Airway epithelial cell (primary cell): Measurements from ENCODE around the gene PIK3R2. TPM values are rescaled to one million over a fixed set of nuclear protein-coding genes. Genes with fewer than 3 reads are reported as not detected.

ENCODE experiments used
- total RNA-seq: library from RNA; depleted of rRNA; stranded (reverse); fragments of >200 nt; gene quantifications from 2 replicates; pipeline ENCODE4 v1.2.3, GENCODE V29; 2015

The PIK3R2 gene
- 25.1 and 44.8 TPM in 2 replicates for total RNA-seq

DNA sequence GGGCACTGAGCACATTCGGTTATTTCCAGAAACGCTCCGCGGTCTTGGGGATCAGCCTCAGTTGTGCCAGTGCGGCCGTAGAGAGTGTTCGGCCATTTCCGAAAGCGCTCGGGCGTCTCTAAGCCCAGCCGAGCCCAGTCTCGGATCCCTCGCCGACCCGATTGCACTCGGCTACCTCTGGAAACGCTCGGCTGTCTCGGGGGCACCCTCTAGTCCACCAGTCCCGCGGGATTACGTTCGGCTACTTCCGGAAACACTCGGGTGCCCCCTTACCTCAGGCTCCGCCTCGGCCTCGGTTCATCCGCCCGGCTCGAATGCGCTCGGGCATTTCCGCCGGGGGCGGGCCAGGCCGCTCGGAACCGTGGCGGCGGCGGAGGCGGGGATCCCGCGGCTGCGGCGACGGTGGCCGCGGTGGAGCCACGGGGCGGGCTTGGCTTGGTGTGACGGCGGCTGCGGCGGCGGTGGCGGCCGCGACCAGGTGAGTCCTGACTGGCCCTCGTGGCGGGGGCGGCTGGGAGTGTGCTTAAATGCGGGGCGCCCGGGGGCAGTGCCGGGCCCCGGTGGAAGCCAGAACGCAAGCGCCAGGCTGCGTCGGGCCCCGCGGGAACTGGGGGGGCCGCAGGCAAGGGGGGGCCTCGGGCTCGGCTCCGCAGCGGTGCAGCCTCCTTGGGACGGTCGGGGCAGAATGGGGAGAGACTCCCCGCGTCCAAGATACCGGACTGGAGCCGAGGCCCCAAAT lies at the start of gene PIK3R2:
Gene PIK3R2, plus strand, starts transcription at position 347 of the 739 bp plus-strand sequence. CDS start 2,717 bp downstream, outside the sequence.

DNA sequence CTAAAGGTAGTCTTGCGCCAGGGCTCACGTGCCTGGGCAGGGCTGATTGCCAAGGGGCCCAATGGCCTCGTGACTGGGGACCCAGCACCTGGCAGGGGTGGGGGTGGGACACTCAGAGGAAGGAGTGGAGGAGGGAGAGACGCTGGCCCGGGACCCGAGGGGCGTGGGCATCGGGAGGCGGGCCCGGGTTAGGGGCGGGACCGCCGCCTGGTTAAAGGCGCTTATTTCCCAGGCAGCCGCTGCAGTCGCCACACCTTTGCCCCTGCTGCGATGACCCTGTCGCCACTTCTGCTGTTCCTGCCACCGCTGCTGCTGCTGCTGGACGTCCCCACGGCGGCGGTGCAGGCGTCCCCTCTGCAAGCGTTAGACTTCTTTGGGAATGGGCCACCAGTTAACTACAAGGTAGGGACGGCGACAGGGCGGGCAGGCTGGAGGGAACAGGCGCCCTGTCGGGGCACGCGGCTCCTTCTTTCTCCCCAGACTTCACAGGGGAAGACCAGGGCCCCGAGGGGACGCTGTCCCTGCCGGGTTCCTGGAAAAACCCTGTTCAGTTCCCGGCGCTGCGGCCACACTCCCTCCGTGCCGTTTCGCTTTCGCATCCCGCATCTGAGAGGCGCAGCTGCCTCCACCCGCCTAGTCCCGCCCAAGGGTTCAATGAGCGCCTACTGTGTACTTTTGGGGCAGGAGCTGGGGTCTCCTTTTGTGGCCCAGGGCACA lies 20.8 kb downstream of the PIK3R2 start, which contains the start of gene IFI30:
Gene IFI30, plus strand, starts transcription at position 242 of the 717 bp plus-strand sequence. Its CDS starts 29 bp downstream, at position 271.

DNA sequence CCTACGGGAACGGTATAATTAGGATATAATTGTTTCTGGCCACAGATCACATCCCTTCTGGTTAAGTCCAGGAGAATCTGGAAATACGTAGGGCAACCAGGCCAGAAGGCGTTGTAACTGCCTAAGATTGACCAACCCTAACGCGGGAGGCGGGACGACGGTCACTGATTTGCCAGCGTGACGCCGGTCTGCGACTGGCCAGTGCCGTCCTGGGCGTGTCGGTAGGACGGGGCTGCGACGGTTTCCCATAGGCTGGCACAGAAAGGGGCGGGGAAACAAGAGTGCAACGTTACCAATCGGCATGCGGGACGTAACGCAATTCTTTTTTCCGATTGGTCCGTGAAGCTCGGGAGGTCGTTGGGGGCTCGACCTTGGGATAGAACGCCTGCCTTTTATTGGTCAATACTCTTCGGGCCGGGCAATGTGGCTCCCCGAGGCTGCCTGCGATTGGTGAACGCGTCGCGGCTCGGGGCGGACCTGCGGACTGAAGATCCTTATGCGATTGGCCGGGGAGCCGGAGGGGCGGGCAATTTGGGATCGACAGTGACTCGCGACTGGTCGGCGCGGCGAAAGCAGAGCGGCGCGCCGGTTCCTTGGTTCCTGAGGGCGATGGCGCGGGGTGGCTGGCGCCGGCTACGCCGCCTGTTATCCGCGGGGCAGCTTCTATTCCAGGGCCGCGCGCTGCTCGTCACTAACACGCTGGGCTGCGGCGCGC lies 39.9 kb downstream of the PIK3R2 start, which contains the start of gene MPV17L2:
Gene MPV17L2, plus strand, starts transcription at position 546 of the 715 bp plus-strand sequence. Its CDS starts 64 bp downstream, at position 610.

DNA sequence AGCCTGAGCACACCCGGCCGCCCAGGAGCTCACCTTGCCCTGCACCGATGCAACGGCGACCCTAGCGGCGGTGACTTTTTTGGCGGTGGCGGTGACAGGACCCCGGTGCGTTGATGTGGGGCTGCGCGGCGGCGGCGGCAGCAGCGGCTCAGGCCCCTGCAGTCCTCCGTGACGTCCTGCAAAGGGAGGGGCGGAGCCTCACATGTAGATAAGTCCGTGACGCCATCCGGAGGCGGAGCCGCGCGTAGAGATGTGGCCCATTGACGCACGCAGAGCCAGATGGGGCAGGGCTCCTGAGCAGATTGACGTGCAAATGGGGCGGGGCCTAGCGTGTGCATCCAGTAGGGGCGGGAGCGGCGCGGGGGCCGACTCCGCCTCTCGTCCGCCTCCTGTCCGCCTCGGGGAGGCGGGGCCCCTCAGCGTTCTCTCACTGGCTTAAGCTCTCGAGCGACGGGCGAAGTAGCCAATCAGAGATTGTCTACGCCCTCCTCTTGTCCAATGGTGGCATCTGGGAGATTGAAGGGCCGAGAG lies 51.0 kb downstream of the PIK3R2 start, which contains the start of gene RAB3A:
Gene RAB3A, minus strand, starts transcription at position 180 of the 531 bp plus-strand sequence. CDS start 1,302 bp downstream, outside the sequence.

Other genes with a start within 250 kb of the PIK3R2 start
- gene CCDC124, start 220.1 kb upstream of the PIK3R2 start, total RNA-seq: 86.3 and 94.5 TPM in 2 replicates
- not detected in 2 replicates for gene KCNN1, start 186.1 kb upstream of the PIK3R2 start, total RNA-seq
- gene ARRDC2, start 145.0 kb upstream of the PIK3R2 start, total RNA-seq: 5.6 and 9.8 TPM in 2 replicates
- gene IL12RB1, start 66.2 kb upstream of the PIK3R2 start, total RNA-seq: not detected in 2 replicates
- 2.5 and 4.4 TPM in 2 replicates for gene MAST3, start 55.4 kb upstream of the PIK3R2 start, total RNA-seq
- gene IFI30, start 20.6 kb downstream of the PIK3R2 start, total RNA-seq: 9.2 and 15.6 TPM in 2 replicates
- gene MPV17L2, start 40.1 kb downstream of the PIK3R2 start, total RNA-seq: 33.0 and 51.6 TPM in 2 replicates
- 1.4 TPM in 2 replicates for gene RAB3A, start 50.9 kb downstream of the PIK3R2 start, total RNA-seq
- gene PDE4C, start 73.3 kb downstream of the PIK3R2 start, total RNA-seq: not detected in 2 replicates
- not detected in 2 replicates for gene IQCN, start 121.3 kb downstream of the PIK3R2 start, total RNA-seq
- 117 and 146 TPM in 2 replicates for gene JUND, start 128.5 kb downstream of the PIK3R2 start, total RNA-seq
- gene LSM4, start 169.9 kb downstream of the PIK3R2 start, total RNA-seq: 484 and 512 TPM in 2 replicates
- 1.3 and 3.0 TPM in 2 replicates for gene PGPEP1, start 187.4 kb downstream of the PIK3R2 start, total RNA-seq
- 19.5 and 29.4 TPM in 2 replicates for gene GDF15, start 233.0 kb downstream of the PIK3R2 start, total RNA-seq
- gene LRRC25, start 244.5 kb downstream of the PIK3R2 start, total RNA-seq: not detected in 2 replicates